Osteoblast (primary cell): ENCODE data around the gene GRIK2. TPM values are rescaled to one million over a fixed set of nuclear protein-coding genes. Genes with fewer than 3 reads are reported as not detected.

Source experiments
- DNase-seq: peaks from one replicate; pipeline ENCODE4 v3.0.0; 2011; ENCODE audit warnings: low spot score, mixed read lengths; ENCODE audit not compliant: insufficient read length; ENCODE audit errors: missing footprints
- H2AFZ ChIP-seq: 2 replicates; pipeline ENCODE4 v1.6.0; 2011; ENCODE audit warnings: mild to moderate bottlenecking, low read length
- H3K27ac ChIP-seq: 2 replicates; pipeline ENCODE4 v1.5.1; 2011; ENCODE audit warnings: mild to moderate bottlenecking, low read depth, low read length, moderate library complexity
- H3K27me3 ChIP-seq: 2 replicates; pipeline ENCODE4 v1.6.0; 2012; ENCODE audit warnings: mild to moderate bottlenecking, control low read depth, inconsistent platforms, low read length, moderate library complexity; ENCODE audit not compliant: insufficient read depth
- H3K36me3 ChIP-seq: 2 replicates; pipeline ENCODE4 v1.5.1; 2011; ENCODE audit warnings: mild to moderate bottlenecking, low read length, control low read depth, moderate library complexity; ENCODE audit not compliant: insufficient read depth
- H3K4me1 ChIP-seq: 2 replicates; pipeline ENCODE4 v1.5.1; 2011; ENCODE audit warnings: mild to moderate bottlenecking, low read length, control low read depth, moderate library complexity; ENCODE audit not compliant: insufficient read depth
- H3K4me2 ChIP-seq: 2 replicates; pipeline ENCODE4 v1.6.0; 2011; ENCODE audit warnings: mild to moderate bottlenecking, low read length; ENCODE audit not compliant: insufficient read depth
- H3K4me3 ChIP-seq: fragments of 200-600 bp; sonication (generic); 3 replicates; pipeline ENCODE4 v1.5.1; 2012; ENCODE audit warnings: mild to moderate bottlenecking, low read length, inconsistent platforms; ENCODE audit not compliant: insufficient read depth
- H3K79me2 ChIP-seq: 2 replicates; pipeline ENCODE4 v1.6.0; 2012; ENCODE audit warnings: mild to moderate bottlenecking, low read length, control low read depth, inconsistent platforms; ENCODE audit not compliant: insufficient read depth
- H3K9me3 ChIP-seq: 2 replicates; pipeline ENCODE4 v1.5.1; 2011; ENCODE audit warnings: low read depth, low read length, control low read depth
- H4K20me1 ChIP-seq: 2 replicates; pipeline ENCODE4 v1.6.0; 2012; ENCODE audit warnings: mild to moderate bottlenecking, low read length, control low read depth; ENCODE audit not compliant: insufficient read depth
- total RNA-seq: library from RNA; depleted of rRNA; stranded (reverse); fragments of >200 nt; gene quantifications from 2 replicates; pipeline ENCODE4 v1.2.3, GENCODE V29; 2012
- TF ChIP-seq, protein P1 (sequence below): IDR thresholded peaks from 2 replicates; pipeline ENCODE4 v1.5.1; 2011; ENCODE audit warnings: mild to moderate bottlenecking, low read depth, low read length, moderate library complexity; ENCODE audit errors: extremely low read depth

The GRIK2 gene
- total RNA-seq, 1 donor: 0.72 TPM

DNA sequence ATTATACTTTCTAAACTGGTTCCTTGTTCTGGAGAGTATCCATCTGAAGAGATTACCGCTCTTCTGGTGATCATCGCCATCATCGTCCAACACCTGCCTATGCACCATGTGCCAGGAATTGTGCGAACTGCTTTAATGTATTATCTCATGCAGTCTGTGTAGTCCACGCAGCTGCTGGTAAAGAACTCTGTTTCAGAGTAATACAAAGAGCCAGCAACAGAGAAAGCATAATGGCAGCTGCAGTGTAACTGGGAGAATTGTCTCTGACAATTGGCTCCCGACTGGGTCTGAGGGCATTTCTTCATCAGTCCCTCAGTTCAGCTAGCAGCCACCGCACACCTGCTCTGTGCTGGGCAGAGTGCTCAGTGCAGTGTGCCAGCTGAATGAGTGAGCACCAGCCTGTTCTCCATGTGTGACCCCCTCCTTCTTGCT lies 383.4 kb downstream of the GRIK2 start:
- TF ChIP-seq, protein P1, sequence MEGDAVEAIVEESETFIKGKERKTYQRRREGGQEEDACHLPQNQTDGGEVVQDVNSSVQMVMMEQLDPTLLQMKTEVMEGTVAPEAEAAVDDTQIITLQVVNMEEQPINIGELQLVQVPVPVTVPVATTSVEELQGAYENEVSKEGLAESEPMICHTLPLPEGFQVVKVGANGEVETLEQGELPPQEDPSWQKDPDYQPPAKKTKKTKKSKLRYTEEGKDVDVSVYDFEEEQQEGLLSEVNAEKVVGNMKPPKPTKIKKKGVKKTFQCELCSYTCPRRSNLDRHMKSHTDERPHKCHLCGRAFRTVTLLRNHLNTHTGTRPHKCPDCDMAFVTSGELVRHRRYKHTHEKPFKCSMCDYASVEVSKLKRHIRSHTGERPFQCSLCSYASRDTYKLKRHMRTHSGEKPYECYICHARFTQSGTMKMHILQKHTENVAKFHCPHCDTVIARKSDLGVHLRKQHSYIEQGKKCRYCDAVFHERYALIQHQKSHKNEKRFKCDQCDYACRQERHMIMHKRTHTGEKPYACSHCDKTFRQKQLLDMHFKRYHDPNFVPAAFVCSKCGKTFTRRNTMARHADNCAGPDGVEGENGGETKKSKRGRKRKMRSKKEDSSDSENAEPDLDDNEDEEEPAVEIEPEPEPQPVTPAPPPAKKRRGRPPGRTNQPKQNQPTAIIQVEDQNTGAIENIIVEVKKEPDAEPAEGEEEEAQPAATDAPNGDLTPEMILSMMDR: no peak
- Histone ChIP-seq H3K4me2 (no peak overlapping the region), H3K4me3 (no peak overlapping the region), H3K36me3 (no peaks in the 10 kb centered on the region), H4K20me1 (no peaks in the 10 kb centered on the region), H2AFZ (no peak overlapping the region), H3K9me3 (no peaks in the 10 kb centered on the region), H3K79me2 (no peaks in the 10 kb centered on the region), H3K27me3 (no peaks in the 10 kb centered on the region), H3K27ac (no peak overlapping the region), H3K4me1 (no peaks in the 10 kb centered on the region)
- DNase-seq: no peak

DNA sequence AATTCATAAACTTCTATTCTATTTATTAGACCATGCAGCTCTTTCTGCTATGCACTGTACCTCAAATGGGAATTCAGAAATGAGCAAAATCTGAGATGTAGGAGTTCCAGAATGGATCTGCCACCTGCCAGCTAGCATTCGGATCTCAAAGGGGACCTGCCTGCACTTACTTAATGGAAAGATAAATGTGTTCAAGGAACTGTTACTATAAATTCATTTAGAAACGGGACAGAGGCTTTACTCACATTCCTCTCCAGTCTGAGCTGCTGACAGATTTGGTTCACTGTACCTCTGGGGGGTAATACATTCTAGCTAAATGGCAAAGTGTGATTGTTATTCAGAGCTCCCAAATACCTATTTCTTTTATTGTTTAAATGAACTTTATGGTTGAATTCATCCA lies 384.1 kb downstream of the GRIK2 start:
- DNase-seq: no peak
- Histone ChIP-seq H3K4me2 (no peak overlapping the region), H4K20me1 (no peaks in the 10 kb centered on the region), H3K9me3 (no peaks in the 10 kb centered on the region), H3K4me1 (no peaks in the 10 kb centered on the region), H3K27ac (no peak overlapping the region), H3K36me3 (no peaks in the 10 kb centered on the region), H3K27me3 (no peaks in the 10 kb centered on the region), H2AFZ (no peak overlapping the region), H3K4me3 (no peak overlapping the region), H3K79me2 (no peaks in the 10 kb centered on the region)
- TF ChIP-seq, protein P1: no peak

DNA sequence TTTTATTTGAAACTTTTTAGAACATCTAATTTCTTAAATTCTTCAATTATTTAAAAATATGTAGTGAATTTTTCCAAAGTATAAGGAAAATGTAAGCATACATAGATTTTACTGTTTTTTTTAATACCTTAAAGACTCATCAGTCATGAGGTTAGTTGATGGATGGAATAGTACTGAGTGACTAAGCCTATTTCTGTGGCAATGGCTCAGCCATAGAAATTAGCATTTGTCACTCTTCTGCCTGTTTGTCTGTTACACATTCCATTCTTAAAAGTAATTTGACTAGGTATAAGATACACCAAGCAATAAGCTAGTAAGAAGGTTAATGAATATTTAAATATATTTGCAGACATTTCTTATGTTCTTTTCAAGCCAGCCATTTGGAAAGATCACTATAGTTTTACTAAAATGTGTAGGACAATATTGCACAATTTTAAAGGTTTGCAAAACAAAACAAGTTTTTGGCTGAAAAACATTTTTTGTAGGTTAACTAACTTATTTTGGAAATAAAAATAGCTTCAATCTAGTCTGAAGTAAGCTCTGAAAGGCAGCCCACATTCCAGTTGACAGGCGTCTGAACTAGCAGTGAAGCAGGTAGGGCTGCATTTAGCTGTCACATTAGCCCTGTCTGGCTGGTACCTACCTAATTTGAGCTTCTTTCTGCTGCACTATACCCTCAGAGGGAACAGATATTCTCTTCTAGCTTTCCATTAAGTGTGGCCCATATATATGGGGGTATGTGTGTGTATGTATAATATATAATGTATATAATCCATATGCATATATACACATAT lies 385.7 kb downstream of the GRIK2 start:
- no peak overlapping the region for H3K27ac ChIP-seq
- H3K9me3 ChIP-seq: no peaks in the 10 kb centered on the region
- H2AFZ ChIP-seq: no peak overlapping the region
- H3K27me3 ChIP-seq: no peaks in the 10 kb centered on the region
- no peaks in the 10 kb centered on the region for H4K20me1 ChIP-seq
- no peak overlapping the region for H3K4me3 ChIP-seq
- no peak for DNase-seq
- H3K79me2 ChIP-seq: no peaks in the 10 kb centered on the region
- H3K36me3 ChIP-seq: no peaks in the 10 kb centered on the region
- TF ChIP-seq, protein P1: no peak
- H3K4me2 ChIP-seq: no peak overlapping the region
- H3K4me1 ChIP-seq: no peaks in the 10 kb centered on the region

DNA sequence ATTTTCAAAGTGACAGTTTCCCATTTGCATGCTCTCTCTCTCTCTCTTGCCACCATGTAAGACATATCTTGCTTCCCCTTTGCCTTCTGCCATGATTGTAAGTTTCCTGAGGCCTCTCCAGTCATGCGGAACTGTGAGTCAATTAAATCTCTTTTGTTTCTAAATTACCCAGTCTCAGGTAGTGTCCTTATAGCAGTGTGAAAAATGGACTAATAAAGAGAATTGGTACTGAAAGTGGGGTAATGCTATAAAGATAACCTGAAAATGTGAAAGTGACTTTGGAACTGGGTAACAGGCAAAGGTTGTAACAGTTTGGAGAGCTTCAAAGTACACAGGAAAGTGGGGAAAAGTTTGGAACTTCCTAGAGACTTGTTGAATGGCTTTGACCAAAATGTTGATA lies 389.8 kb downstream of the GRIK2 start:
- no peak overlapping the region for H3K4me2 ChIP-seq
- H4K20me1 ChIP-seq: no peaks in the 10 kb centered on the region
- DNase-seq: no peak
- TF ChIP-seq, protein P1: no peak
- no peak overlapping the region for H3K4me3 ChIP-seq
- no peak overlapping the region for H2AFZ ChIP-seq
- no peak overlapping the region for H3K27ac ChIP-seq
- H3K79me2 ChIP-seq: no peaks in the 10 kb centered on the region
- no peaks in the 10 kb centered on the region for H3K4me1 ChIP-seq
- no peaks in the 10 kb centered on the region for H3K9me3 ChIP-seq
- H3K27me3 ChIP-seq: no peaks in the 10 kb centered on the region
- no peaks in the 10 kb centered on the region for H3K36me3 ChIP-seq
